IMR-90 (cell line): Measurements from ENCODE around the gene CMKLR1. TPM values are rescaled to one million over a fixed set of nuclear protein-coding genes. Genes with fewer than 3 reads are reported as not detected.

Source experiments
- ATAC-seq: fragments of 200-7000 bp; cut with Tn5 transposase; 2 replicates; pipeline ENCODE4 v1.9.1; 2020; ENCODE audit warnings: low read depth, mild to moderate bottlenecking, moderate library complexity
- BruUV-seq: library from RNA; stranded (reverse); fragments of 400-500 nt; replicated peaks from 2 replicates; lab custom pipeline; 2021; lab: Mats Ljungman, UMichigan
- CTCF ChIA-PET: fragments of 300-600 bp; formaldehyde crosslinking; extraction: SDS; loops from one replicate; lab custom pipeline; 2021; ENCODE audit warnings: antibody characterized with exemption; lab: Yijun Ruan, JAX
- POLR2A ChIA-PET: fragments of 300-600 bp; sonication (Branson Sonifier 250); formaldehyde crosslinking; loops from one replicate; lab custom pipeline; 2022; ENCODE audit warnings: antibody characterized with exemption; ENCODE audit not compliant: unreplicated experiment; lab: Charles Lee
- DNase-seq: peaks from one replicate; pipeline ENCODE4 v3.0.0; 2013
- H2AFZ ChIP-seq: replicated peaks from 2 replicates; pipeline ENCODE3; 2013; ENCODE audit warnings: low read length, mild to moderate bottlenecking; ENCODE audit not compliant: poor library complexity
- H2AK5ac ChIP-seq: 2 replicates; pipeline ENCODE4 v1.6.1; 2013; ENCODE audit warnings: low read depth, low read length, inconsistent platforms
- H2AK9ac ChIP-seq: replicated peaks from 2 replicates; pipeline ENCODE3; 2013; ENCODE audit warnings: mild to moderate bottlenecking, low read depth, low read length, moderate library complexity; ENCODE audit not compliant: poor library complexity
- H2BK120ac ChIP-seq: 2 replicates; pipeline ENCODE4 v1.6.1; 2013; ENCODE audit warnings: low read depth, low read length, inconsistent platforms
- H2BK15ac ChIP-seq: 3 replicates; pipeline ENCODE4 v1.6.1; 2013; ENCODE audit warnings: low read depth, low read length, inconsistent platforms
- H2BK20ac ChIP-seq: 2 replicates; pipeline ENCODE4 v1.6.1; 2013; ENCODE audit warnings: low read depth, mild to moderate bottlenecking, inconsistent platforms, low read length, moderate library complexity
- H2BK5ac ChIP-seq: 2 replicates; pipeline ENCODE4 v1.6.1; 2013; ENCODE audit warnings: mild to moderate bottlenecking, low read depth, low read length, inconsistent platforms; ENCODE audit not compliant: poor library complexity, severe bottlenecking
- H3K14ac ChIP-seq: replicated peaks from 2 replicates; pipeline ENCODE4 v1.6.1; 2013; ENCODE audit warnings: low read depth, low read length, inconsistent platforms
- H3K18ac ChIP-seq: 2 replicates; pipeline ENCODE4 v1.6.1; 2013; ENCODE audit warnings: low read depth, low read length, control low read depth
- H3K23ac ChIP-seq: 2 replicates; pipeline ENCODE4 v1.6.1; 2013; ENCODE audit warnings: low read depth, low read length, inconsistent platforms
- H3K27ac ChIP-seq: 2 replicates; pipeline ENCODE4 v1.5.1; 2013; ENCODE audit warnings: mild to moderate bottlenecking, control low read depth, low read length; ENCODE audit not compliant: insufficient read depth
- H3K27me3 ChIP-seq: 2 replicates; pipeline ENCODE4 v1.6.1; 2013; ENCODE audit warnings: low read length; ENCODE audit not compliant: control insufficient read depth, insufficient read depth
- H3K36me3 ChIP-seq: 2 replicates; pipeline ENCODE4 v1.6.1; 2013; ENCODE audit warnings: low read length, mixed read lengths; ENCODE audit not compliant: control insufficient read depth, insufficient read depth
- H3K4ac ChIP-seq: 2 replicates; pipeline ENCODE4 v1.6.1; 2013; ENCODE audit warnings: low read depth, low read length, inconsistent platforms
- H3K4me1 ChIP-seq: 2 replicates; pipeline ENCODE4 v1.6.1; 2013; ENCODE audit warnings: low read length, mixed read lengths; ENCODE audit not compliant: control insufficient read depth, insufficient read depth
- H3K4me2 ChIP-seq: 2 replicates; pipeline ENCODE4 v1.6.1; 2013; ENCODE audit warnings: low read depth, mild to moderate bottlenecking, control low read depth, low read length, moderate library complexity
- H3K4me3 ChIP-seq: 2 replicates; pipeline ENCODE4 v1.5.1; 2013; ENCODE audit warnings: low read depth, mild to moderate bottlenecking, control low read depth, low read length, moderate library complexity; ENCODE audit not compliant: insufficient read depth
- H3K56ac ChIP-seq: 2 replicates; pipeline ENCODE4 v1.6.1; 2013; ENCODE audit warnings: low read length, inconsistent platforms; ENCODE audit not compliant: insufficient read depth; ENCODE audit errors: extremely low read depth
- H3K79me1 ChIP-seq, 2 experiments: 2 replicates each; pipeline ENCODE4 v1.6.1; 2013; ENCODE audit warnings: low read length in 2 of 2, inconsistent platforms in 1 of 2, low read depth in 1 of 2
- H3K9ac ChIP-seq: 2 replicates; pipeline ENCODE4 v1.6.1; 2013; ENCODE audit warnings: low read depth, low read length, control low read depth
- H3K9me1 ChIP-seq: 2 replicates; pipeline ENCODE4 v1.6.1; 2013; ENCODE audit warnings: low read length, inconsistent platforms; ENCODE audit not compliant: insufficient read depth
- H3K9me3 ChIP-seq: 2 replicates; pipeline ENCODE4 v1.6.1; 2013; ENCODE audit warnings: low read length; ENCODE audit not compliant: control insufficient read depth, insufficient read depth
- H4K20me1 ChIP-seq: 2 replicates; pipeline ENCODE4 v1.6.1; 2013; ENCODE audit warnings: low read length, inconsistent platforms; ENCODE audit not compliant: insufficient read depth
- H4K5ac ChIP-seq: 2 replicates; pipeline ENCODE4 v1.6.1; 2013; ENCODE audit warnings: mild to moderate bottlenecking, low read depth, low read length, control low read depth
- H4K8ac ChIP-seq, 2 experiments: 2 replicates each; pipeline ENCODE4 v1.6.1; 2013; ENCODE audit warnings: low read depth in 2 of 2, low read length in 2 of 2, control low read depth in 1 of 2, inconsistent platforms in 1 of 2
- H4K91ac ChIP-seq: 2 replicates; pipeline ENCODE4 v1.6.1; 2013; ENCODE audit warnings: low read depth, low read length, inconsistent platforms; ENCODE audit not compliant: insufficient read depth
- BHLHE40 ChIP-seq: fragments of 150-350 bp; IDR thresholded peaks from 2 replicates; pipeline ENCODE4 v1.6.1; 2016; ENCODE audit warnings: mild to moderate bottlenecking, low read depth, low read length
- CEBPB ChIP-seq: IDR thresholded peaks from 2 replicates; pipeline ENCODE4 v1.6.1; 2012; ENCODE audit warnings: low read depth, low read length, improper control_type of control experiment
- CHD1 ChIP-seq: IDR thresholded peaks from 2 replicates; pipeline ENCODE4 v1.6.1; 2012; ENCODE audit warnings: low read depth, low read length, improper control_type of control experiment
- MAFK ChIP-seq: IDR thresholded peaks from 2 replicates; pipeline ENCODE4 v1.6.1; 2012; ENCODE audit warnings: low read depth, low read length, improper control_type of control experiment
- MAZ ChIP-seq: IDR thresholded peaks from 2 replicates; pipeline ENCODE4 v1.6.1; 2012; ENCODE audit warnings: low read depth, mild to moderate bottlenecking, low read length, improper control_type of control experiment, moderate library complexity, borderline replicate concordance
- MXI1 ChIP-seq: IDR thresholded peaks from 2 replicates; pipeline ENCODE4 v1.6.1; 2012; ENCODE audit warnings: low read depth, mild to moderate bottlenecking, low read length, moderate library complexity, borderline replicate concordance
- NFE2L2 ChIP-seq: fragments of 150-350 bp; IDR thresholded peaks from 2 replicates; pipeline ENCODE4 v1.6.1; 2016; ENCODE audit warnings: low read depth, mild to moderate bottlenecking, low read length
- POLR2A ChIP-seq: IDR thresholded peaks from 2 replicates; pipeline ENCODE4 v1.6.1; 2012; ENCODE audit warnings: mild to moderate bottlenecking, low read depth, low read length
- RAD21 ChIP-seq: IDR thresholded peaks from 2 replicates; pipeline ENCODE4 v1.6.1; 2012; ENCODE audit warnings: low read length, improper control_type of control experiment
- RCOR1 ChIP-seq: IDR thresholded peaks from 2 replicates; pipeline ENCODE4 v1.6.1; 2012; ENCODE audit warnings: mild to moderate bottlenecking, low read length, improper control_type of control experiment; ENCODE audit not compliant: insufficient replicate concordance
- RFX5 ChIP-seq: IDR thresholded peaks from 2 replicates; pipeline ENCODE4 v1.8.0; 2012; ENCODE audit warnings: low read depth, mild to moderate bottlenecking, low read length, moderate library complexity
- SMC3 ChIP-seq: fragments of 150-350 bp; IDR thresholded peaks from 2 replicates; pipeline ENCODE4 v1.6.1; 2016; ENCODE audit warnings: low read depth, mild to moderate bottlenecking, antibody characterized with exemption, low read length, moderate library complexity
- WGBS, 2 experiments: methylation state at CpG; one replicate each; pipeline versions ENCODE4 v1.1.5 to v1.1.7; 2013; ENCODE audit warnings: missing lambda C conversion rate in 2 of 2; ENCODE audit not compliant: insufficient read length in 1 of 2; ENCODE audit errors: extremely low coverage in 2 of 2; 5-methylcytosine and 5-hydroxymethylcytosine counted together
- dilution Hi-C: fragments of 300-500 bp; cut with HindIII; formaldehyde crosslinking; loops from one replicate; pipeline ENCODE4 v1.14.3; 2018; ENCODE audit warnings: low sequenced_read_pairs; ENCODE audit not compliant: unreplicated experiment
- in situ Hi-C: fragments of 300-500 bp; cut with MboI; formaldehyde crosslinking; loops from 3 replicates; pipeline ENCODE4 v1.14.3; 2019; ENCODE audit warnings: low sequenced_read_pairs, inconsistent platforms, mixed read lengths
- intact Hi-C: fragments of 100-400 bp; cut with micrococcal nuclease; formaldehyde crosslinking; loops from 2 replicates; pipeline ENCODE4 v1.10.0; 2022
- polyA plus RNA-seq, 3 experiments: library from polyadenylated mRNA; depleted of rRNA; stranded (reverse); fragments of >200 nt; gene quantifications; 2 replicates each; pipeline ENCODE4 v1.2.3, GENCODE V29; 2012; ENCODE audit warnings: low replicate concordance in 1 of 3
- total RNA-seq: library from RNA; depleted of rRNA; stranded (reverse); fragments of >200 nt; gene quantifications from 2 replicates; pipeline ENCODE4 v1.2.3, GENCODE V29; 2012
- TF ChIP-seq, protein P1 (sequence below): fragments of 150-350 bp; IDR thresholded peaks from 2 replicates; pipeline ENCODE4 v1.6.1; 2016; ENCODE audit warnings: low read depth, mild to moderate bottlenecking, low read length, moderate library complexity, borderline replicate concordance
- TF ChIP-seq, protein P2 (sequence below): fragments of 150-350 bp; IDR thresholded peaks from 2 replicates; pipeline ENCODE4 v1.6.1; 2017; ENCODE audit warnings: mild to moderate bottlenecking, antibody characterized with exemption, low read length, low read depth
- TF ChIP-seq, protein P3 (sequence below): conservative IDR thresholded peaks from 2 replicates; pipeline ENCODE4 v1.5.1; 2012; ENCODE audit warnings: mild to moderate bottlenecking, low read depth, low read length, improper control_type of control experiment

Gene CMKLR1
- total and polyA plus RNA-seq, 2 of the 4 experiments (the other 2 are of a cell fraction): not detected

DNA sequence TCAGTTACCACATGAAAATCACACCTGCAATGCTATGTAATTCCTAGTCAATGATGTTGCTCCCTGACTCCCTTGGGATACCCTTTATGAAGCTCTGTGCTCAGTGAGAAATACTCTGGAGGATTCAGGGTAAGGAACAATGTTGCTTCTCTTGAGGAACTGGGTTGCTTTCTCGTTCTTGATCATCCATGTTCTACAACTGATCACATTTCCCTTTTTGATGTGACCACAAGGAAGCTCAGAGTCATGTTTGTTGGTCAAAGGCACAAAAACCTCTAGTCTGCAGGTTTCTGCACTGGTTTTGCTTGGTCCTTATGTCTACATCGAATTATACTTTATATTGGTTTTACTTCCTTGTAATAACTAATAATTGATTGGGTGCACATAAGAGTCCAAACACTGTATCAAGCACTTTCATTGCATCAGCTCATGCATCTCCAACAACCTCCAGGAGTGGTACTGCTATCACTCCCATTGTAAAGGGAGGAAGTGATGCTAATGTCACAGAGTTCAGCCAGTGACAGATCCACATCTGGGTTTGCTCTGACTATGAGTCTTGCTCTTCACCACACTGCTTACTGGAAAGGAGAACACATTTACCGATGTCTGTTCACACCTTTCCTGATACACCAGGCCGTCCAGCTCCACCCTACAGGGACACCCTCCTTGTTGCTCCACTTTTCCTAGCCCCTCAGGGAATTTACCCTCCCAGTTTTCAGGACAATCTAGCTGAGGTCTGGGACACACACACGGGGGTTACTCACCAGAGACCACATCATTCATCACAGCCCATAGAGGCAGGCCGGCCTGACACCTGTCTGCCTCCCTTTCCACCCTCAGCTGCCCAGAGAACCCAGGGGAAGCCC, 41.0 kb downstream of the CMKLR1 start:
- DNase-seq (no peak), ATAC-seq (no peak)
- dilution Hi-C loops (no loop called here), in situ Hi-C loops (no loop called here), intact Hi-C loops (no loop called here)
- no peak overlapping the region for H2AFZ ChIP-seq
- no peak overlapping the region for H4K8ac ChIP-seq
- ChIA-PET CTCF (no interaction called here), POLR2A (no interaction called here)
- H3K27ac ChIP-seq: no peak overlapping the region
- H3K9me1 ChIP-seq: no peaks in the 10 kb centered on the region
- BruUV-seq: no TSS peak
- H3K4me3 ChIP-seq: no peak overlapping the region
- no peak overlapping the region for H3K4ac ChIP-seq
- no peak overlapping the region for H4K5ac ChIP-seq
- H3K9me3 ChIP-seq: no peaks in the 10 kb centered on the region
- H2BK120ac ChIP-seq: no peak overlapping the region
- H4K20me1 ChIP-seq: no peaks in the 10 kb centered on the region
- H2BK15ac ChIP-seq: no peak overlapping the region
- no peak overlapping the region for H2BK20ac ChIP-seq
- H3K4me2 ChIP-seq: no peak overlapping the region
- H3K56ac ChIP-seq: no peak overlapping the region
- no peak overlapping the region for H3K18ac ChIP-seq
- no peaks in the 10 kb centered on the region for H3K36me3 ChIP-seq
- no peaks in the 10 kb centered on the region for H3K79me1 ChIP-seq
- H2BK5ac ChIP-seq: no peak overlapping the region
- H2AK5ac ChIP-seq: no peak overlapping the region
- no peak overlapping the region for H3K23ac ChIP-seq
- no peak overlapping the region for H3K9ac ChIP-seq
- no peak overlapping the region for H3K14ac ChIP-seq
- no peak overlapping the region for H2AK9ac ChIP-seq
- 42% methylated on average over 3 of the region's 6 CpGs; no CpG with 5 or more reads in 1 of the 2 experiments for WGBS, 2 experiments
- no peak overlapping the region for H4K91ac ChIP-seq
- no peaks in the 10 kb centered on the region for H3K27me3 ChIP-seq
- no peaks in the 10 kb centered on the region for H3K4me1 ChIP-seq
- TF ChIP-seq BHLHE40 (no peak), MAZ (no peak), SMC3 (no peak), CEBPB (no peak), RCOR1 (no peak), RAD21 (no peak), MXI1 (no peak), MAFK (no peak), POLR2A (no peak), CHD1 (no peak), RFX5 (no peak), NFE2L2 (no peak)
- TF ChIP-seq, protein P1, sequence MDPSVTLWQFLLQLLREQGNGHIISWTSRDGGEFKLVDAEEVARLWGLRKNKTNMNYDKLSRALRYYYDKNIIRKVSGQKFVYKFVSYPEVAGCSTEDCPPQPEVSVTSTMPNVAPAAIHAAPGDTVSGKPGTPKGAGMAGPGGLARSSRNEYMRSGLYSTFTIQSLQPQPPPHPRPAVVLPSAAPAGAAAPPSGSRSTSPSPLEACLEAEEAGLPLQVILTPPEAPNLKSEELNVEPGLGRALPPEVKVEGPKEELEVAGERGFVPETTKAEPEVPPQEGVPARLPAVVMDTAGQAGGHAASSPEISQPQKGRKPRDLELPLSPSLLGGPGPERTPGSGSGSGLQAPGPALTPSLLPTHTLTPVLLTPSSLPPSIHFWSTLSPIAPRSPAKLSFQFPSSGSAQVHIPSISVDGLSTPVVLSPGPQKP: no peak
- TF ChIP-seq, protein P2, sequence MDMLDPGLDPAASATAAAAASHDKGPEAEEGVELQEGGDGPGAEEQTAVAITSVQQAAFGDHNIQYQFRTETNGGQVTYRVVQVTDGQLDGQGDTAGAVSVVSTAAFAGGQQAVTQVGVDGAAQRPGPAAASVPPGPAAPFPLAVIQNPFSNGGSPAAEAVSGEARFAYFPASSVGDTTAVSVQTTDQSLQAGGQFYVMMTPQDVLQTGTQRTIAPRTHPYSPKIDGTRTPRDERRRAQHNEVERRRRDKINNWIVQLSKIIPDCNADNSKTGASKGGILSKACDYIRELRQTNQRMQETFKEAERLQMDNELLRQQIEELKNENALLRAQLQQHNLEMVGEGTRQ: no peak
- TF ChIP-seq, protein P3, sequence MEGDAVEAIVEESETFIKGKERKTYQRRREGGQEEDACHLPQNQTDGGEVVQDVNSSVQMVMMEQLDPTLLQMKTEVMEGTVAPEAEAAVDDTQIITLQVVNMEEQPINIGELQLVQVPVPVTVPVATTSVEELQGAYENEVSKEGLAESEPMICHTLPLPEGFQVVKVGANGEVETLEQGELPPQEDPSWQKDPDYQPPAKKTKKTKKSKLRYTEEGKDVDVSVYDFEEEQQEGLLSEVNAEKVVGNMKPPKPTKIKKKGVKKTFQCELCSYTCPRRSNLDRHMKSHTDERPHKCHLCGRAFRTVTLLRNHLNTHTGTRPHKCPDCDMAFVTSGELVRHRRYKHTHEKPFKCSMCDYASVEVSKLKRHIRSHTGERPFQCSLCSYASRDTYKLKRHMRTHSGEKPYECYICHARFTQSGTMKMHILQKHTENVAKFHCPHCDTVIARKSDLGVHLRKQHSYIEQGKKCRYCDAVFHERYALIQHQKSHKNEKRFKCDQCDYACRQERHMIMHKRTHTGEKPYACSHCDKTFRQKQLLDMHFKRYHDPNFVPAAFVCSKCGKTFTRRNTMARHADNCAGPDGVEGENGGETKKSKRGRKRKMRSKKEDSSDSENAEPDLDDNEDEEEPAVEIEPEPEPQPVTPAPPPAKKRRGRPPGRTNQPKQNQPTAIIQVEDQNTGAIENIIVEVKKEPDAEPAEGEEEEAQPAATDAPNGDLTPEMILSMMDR: no peak
